ENCODE results near the gene PIPOX.

Gene PIPOX

GRCh38 chr17:29049541-29050145, 6.7 kb downstream of the PIPOX start:
- no peak for FAIRE-seq

- no peak for FAIRE-seq
Measured at GRCh38 chr17:29050176-29050575, 7.2 kb downstream of the PIPOX start.

DNA sequence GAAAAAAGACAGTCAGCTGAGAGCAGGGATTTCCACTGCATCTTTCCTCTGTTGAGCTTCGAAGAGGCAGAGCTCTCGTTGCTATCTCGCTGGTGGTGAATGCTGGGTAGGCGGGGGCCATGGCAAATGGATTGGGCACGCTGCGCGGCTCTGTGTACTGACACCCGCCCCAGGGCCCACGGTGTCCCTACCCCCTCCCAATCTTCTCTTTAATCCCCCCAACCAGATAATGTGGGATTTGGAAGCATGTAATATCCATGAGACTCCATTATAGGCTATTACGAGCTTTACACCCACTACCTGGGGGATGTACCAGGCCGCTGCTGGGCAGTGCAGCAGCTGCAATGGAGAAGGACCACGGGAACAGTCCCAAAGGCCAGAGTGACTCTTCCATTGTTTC, 8.3 kb downstream of the PIPOX start:
- FAIRE-seq = no peak

DNA sequence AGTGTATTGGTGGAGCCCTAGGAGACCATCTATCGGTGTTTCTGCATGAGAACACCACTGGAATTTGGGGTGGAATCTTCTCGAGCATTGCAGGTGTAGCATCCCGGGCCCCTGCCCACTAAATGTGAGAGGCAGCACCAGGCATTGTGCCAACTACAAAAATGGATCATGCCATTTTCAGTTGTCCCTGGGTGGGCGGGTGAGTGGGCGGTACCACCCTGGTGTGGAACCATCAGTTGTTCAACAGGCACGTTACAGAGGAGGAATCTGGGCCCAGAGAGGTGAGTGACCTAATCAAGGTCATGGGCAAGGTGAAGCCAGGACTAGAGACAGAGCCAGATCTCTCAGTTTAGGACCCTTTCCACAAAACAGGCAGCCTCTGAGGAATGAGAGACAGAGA, 8.8 kb downstream of the PIPOX start:
- FAIRE-seq = no peak

- no peak for FAIRE-seq
Measured at GRCh38 chr17:29054835-29055234, 11.9 kb downstream of the PIPOX start.

DNA sequence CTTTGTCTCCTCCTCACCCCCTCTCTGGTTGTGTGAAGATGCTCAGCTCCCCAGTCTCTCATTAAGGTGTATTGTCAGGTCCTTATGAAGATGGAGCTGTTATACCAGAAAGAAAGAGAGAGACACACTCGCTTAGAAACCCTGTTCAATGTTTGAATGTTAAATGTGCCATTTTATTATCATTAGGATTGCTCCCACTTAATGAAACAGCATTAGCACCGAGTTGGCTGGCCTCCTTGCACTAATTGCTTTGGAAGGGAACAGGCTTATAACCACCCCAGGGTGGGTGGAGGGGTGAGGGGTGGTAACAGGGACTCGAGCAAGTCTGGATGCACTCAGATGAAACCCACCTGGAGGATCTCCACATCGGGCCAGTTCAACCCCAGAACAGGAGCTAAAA, 14.4 kb downstream of the PIPOX start:
- no peak for FAIRE-seq

- FAIRE-seq = no peak
Measured at GRCh38 chr17:29058391-29058790, 15.4 kb downstream of the PIPOX start.

GRCh38 chr17:29059281-29059680, 16.3 kb downstream of the PIPOX start:
- no peak for FAIRE-seq

GRCh38 chr17:29060475-29060874, 17.5 kb downstream of the PIPOX start:
- no peak for FAIRE-seq

DNA sequence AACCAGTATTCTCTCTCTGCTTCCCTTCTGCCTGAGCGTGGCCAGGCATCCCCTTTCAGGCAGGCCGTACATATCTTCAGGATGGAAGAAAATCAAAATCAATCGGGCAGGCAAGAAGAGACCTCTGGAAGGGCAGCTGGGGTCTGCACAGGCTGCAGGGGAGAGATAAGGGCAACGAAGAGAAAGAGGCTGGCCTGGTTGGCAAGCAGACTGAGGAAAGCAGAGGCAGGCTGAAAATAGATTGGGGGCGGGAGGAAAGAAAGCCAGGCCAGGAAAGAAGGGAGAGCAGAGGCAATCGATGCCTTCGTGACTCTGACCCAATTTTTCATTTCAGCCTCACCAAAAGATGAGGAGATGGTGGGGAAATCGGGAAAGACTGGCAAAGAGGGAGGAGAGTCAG, 18.1 kb downstream of the PIPOX start:
- FAIRE-seq = no peak

DNA sequence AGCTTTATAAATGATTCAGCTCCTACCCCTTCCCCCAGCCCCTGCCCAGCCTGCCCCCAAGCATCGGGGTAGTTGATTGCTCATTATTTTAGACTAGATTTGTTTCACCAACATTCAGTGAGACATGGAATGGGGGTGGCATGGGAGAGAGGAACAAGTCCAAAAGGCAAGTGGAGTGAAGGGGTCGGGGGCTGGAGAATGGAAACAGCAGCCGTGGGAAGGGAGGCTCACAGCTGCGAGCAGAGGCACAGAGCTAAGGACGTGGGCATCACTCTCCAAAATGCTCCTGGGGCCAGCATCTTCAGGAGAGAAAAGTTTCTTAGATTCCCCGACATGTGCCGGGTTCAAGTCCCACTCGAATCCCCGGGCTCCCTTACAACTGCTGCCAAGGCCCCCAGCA, 19.3 kb downstream of the PIPOX start:
- FAIRE-seq = no peak

GRCh38 chr17:29063992-29064391, 21.1 kb downstream of the PIPOX start:
- no peak for FAIRE-seq

DNA sequence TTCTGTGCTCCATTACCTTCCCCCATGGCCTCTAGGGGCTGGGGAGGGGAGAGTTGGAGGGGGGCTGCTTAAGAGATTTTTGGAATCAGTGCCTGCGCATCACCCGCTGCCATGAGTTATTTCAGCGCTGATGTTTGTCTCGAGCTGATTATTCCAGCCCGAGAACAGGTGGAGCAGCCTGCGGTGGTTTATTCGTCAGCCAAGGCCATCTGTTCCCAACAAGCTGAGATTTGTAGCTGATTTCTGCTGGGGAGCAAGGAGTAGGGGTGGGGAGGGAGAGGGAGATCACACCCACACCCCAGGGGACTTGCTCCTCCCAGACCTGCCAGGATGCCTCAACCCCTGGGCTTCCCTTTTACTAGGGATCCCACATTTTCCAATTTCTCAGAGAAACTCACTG, 23.1 kb downstream of the PIPOX start:
- FAIRE-seq = no peak

- no peak for FAIRE-seq
Measured at GRCh38 chr17:29066606-29067005, 23.7 kb downstream of the PIPOX start.

GRCh38 chr17:29068818-29069217, 25.9 kb downstream of the PIPOX start:
- FAIRE-seq = no peak

GRCh38 chr17:29069526-29070041, 26.6 kb downstream of the PIPOX start:
- FAIRE-seq = no peak

DNA sequence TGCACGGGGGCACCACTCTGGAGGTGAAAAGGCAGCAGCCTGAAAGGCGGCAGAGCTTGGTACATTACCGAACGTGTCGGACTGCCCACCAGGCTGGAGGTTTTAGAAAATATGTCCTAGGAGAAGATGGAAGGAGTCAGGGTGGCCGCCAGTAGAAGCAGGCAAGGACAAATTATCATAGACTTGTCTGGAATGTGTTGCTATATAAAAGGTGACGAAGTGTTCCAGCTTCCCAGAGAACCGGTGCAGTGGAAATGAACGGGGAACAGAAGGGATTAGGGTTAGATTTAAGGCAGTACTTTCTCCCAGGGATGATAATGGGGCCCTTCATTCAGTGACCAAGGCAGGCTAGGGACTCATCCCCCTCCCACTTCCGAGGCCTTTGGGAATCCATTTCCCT, 27.4 kb downstream of the PIPOX start:
- no peak for FAIRE-seq

- FAIRE-seq = no peak
Measured at GRCh38 chr17:29070781-29071180, 27.8 kb downstream of the PIPOX start.

- no peak for FAIRE-seq
Measured at GRCh38 chr17:29071303-29071702, 28.4 kb downstream of the PIPOX start.

- FAIRE-seq = no peak
Measured at GRCh38 chr17:29073045-29073444, 30.1 kb downstream of the PIPOX start.

- no peak for FAIRE-seq
Measured at GRCh38 chr17:29073520-29073919, 30.6 kb downstream of the PIPOX start.

GRCh38 chr17:29074488-29074887, 31.5 kb downstream of the PIPOX start:
- FAIRE-seq = no peak

GRCh38 chr17:29076087-29076486, 33.1 kb downstream of the PIPOX start:
- no peak for FAIRE-seq

DNA sequence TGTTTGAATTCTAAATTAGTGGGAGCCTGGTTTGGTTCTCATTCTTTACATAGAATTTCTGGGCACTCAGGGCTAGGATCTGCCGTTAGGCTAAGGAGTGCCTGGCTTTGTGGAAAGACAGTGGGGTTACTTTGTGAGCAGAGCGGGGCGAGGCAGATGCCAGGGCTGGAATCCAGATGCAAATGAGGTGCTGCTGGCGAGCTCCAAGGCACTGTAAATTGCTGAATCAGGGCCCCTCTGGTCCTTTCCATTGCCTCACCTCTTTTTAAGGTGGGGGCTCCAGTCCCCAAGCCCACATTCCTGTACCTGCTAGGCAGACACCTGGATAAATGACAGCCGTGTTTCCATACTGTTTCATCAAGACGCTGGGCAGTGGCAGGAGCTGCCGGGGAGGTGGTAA, 33.8 kb downstream of the PIPOX start:
- FAIRE-seq = no peak

DNA sequence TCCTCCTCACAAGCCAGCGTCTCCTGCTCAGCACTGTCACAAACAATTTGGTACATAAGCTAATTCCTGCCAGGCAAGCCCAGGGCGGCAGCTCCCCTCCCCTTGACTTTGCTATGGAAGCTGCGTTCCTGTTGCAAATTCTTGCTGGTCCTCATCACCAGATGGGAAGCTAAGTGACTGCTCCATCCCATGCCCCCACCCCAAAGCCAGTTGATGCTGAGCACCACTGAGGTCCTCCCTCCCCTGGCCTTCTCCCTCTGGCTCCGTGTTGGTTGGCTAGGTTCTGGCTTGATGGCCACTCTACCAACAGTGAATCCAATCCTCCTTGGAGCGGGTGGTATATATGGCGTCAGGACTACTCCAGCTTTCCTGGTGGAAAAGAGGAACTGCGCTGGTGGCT, 34.4 kb downstream of the PIPOX start:
- no peak for FAIRE-seq
